ENCODE results near the gene HSD17B12.

HSD17B12 gene

GRCh38 chr11:43825217-43825816 lies 144.8 kb downstream of the HSD17B12 start:
- Histone ChIP-seq H3K79me1 (replicated peaks; ENCODE audit: low read length, poor library complexity, severe bottlenecking) (peaks cover 12% of the 10 kb centered on the region), H3K23ac (ENCODE audit: low read length in 2 of 2) (no peak overlapping the region), H3K4me1 (ENCODE audit: control insufficient read depth, insufficient read depth, low read depth, low read length) (no peaks in the 10 kb centered on the region), H4K8ac (ENCODE audit: low read length) (no peak overlapping the region), H3K4me3 (ENCODE audit: insufficient read depth in 1 of 2, low read depth in 1 of 2, low read length in 2 of 2) (no peak overlapping the region), H3K14ac (ENCODE audit: low read length in 2 of 2) (no peak overlapping the region), H2BK15ac (ENCODE audit: low read depth, poor library complexity, severe bottlenecking) (no peak overlapping the region), H4K91ac (ENCODE audit: low read length) (no peak overlapping the region), H3K36me3 (ENCODE audit: control insufficient read depth in 1 of 2, insufficient read depth in 2 of 2, low read depth in 1 of 2, low read length in 2 of 2) (peaks cover 0 to 5% of the 10 kb centered on the region in 2 experiments), H3K18ac (ENCODE audit: low read depth in 1 of 2, low read length in 2 of 2) (no peak overlapping the region), H2AFZ (ENCODE audit: low read depth, low read length) (no peak overlapping the region), H3K9ac (ENCODE audit: low read length) (no peak overlapping the region), H2BK12ac (ENCODE audit: low read length in 2 of 2) (no peak overlapping the region), H3K4me2 (ENCODE audit: low read length, poor library complexity, severe bottlenecking) (no peak overlapping the region), H3K4ac (ENCODE audit: low read depth in 1 of 2, low read length in 2 of 2) (no peak overlapping the region), H3K9me3 (ENCODE audit: control insufficient read depth, low read length) (no peaks in the 10 kb centered on the region), H2AK5ac (ENCODE audit: low read length, severe bottlenecking) (no peak overlapping the region), H2BK5ac (ENCODE audit: low read depth, low read length, poor library complexity, severe bottlenecking) (no peak overlapping the region), H2BK120ac (ENCODE audit: low read depth, low read length) (no peak overlapping the region), H3K27me3 (ENCODE audit: control insufficient read depth in 1 of 2, insufficient read depth in 1 of 2, low read length in 2 of 2) (no peaks in the 10 kb centered on the region), H3K27ac (ENCODE audit: low read length, poor library complexity, severe bottlenecking) (no peak overlapping the region)
- DNase-seq: peak; percentile 41
- 71% methylated on average over 4 of the region's 5 CpGs for WGBS

GRCh38 chr11:43830928-43831440 lies 150.4 kb downstream of the HSD17B12 start:
- H2BK120ac ChIP-seq (ENCODE audit: low read depth, low read length): no peak overlapping the region
- no peak overlapping the region for H2BK5ac ChIP-seq (ENCODE audit: low read depth, low read length, poor library complexity, severe bottlenecking)
- H3K27ac ChIP-seq (ENCODE audit: low read length, poor library complexity, severe bottlenecking): peak overlapping the region; percentile 50
- no peak overlapping the region for H2BK15ac ChIP-seq (ENCODE audit: low read depth, poor library complexity, severe bottlenecking)
- no peak overlapping the region for H2AK5ac ChIP-seq (ENCODE audit: low read length, severe bottlenecking)
- peak overlapping the region in 1 of 2 experiments; percentile 65 for H3K4me3 ChIP-seq (ENCODE audit: insufficient read depth in 1 of 2, low read depth in 1 of 2, low read length in 2 of 2)
- no peaks in the 10 kb centered on the region for H3K4me1 ChIP-seq (ENCODE audit: control insufficient read depth, insufficient read depth, low read depth, low read length)
- no peaks in the 10 kb centered on the region for H3K9me3 ChIP-seq (ENCODE audit: control insufficient read depth, low read length)
- H3K9ac ChIP-seq (ENCODE audit: low read length): peak overlapping the region; percentile 46
- no peak overlapping the region for H3K18ac ChIP-seq (ENCODE audit: low read depth in 1 of 2, low read length in 2 of 2)
- no peak overlapping the region for H4K8ac ChIP-seq (ENCODE audit: low read length)
- H3K79me1 ChIP-seq (replicated peaks; ENCODE audit: low read length, poor library complexity, severe bottlenecking): peaks cover 10% of the 10 kb centered on the region
- no peaks in the 10 kb centered on the region for H3K27me3 ChIP-seq (ENCODE audit: control insufficient read depth in 1 of 2, insufficient read depth in 1 of 2, low read length in 2 of 2)
- H3K23ac ChIP-seq (ENCODE audit: low read length in 2 of 2): no peak overlapping the region
- no peak overlapping the region for H3K14ac ChIP-seq (ENCODE audit: low read length in 2 of 2)
- H3K4ac ChIP-seq (ENCODE audit: low read depth in 1 of 2, low read length in 2 of 2): no peak overlapping the region
- H2BK12ac ChIP-seq (ENCODE audit: low read length in 2 of 2): no peak overlapping the region
- peaks cover 0 to 13% of the 10 kb centered on the region in 2 experiments for H3K36me3 ChIP-seq (ENCODE audit: control insufficient read depth in 1 of 2, insufficient read depth in 2 of 2, low read depth in 1 of 2, low read length in 2 of 2)
- H4K91ac ChIP-seq (ENCODE audit: low read length): no peak overlapping the region
- H3K4me2 ChIP-seq (ENCODE audit: low read length, poor library complexity, severe bottlenecking): no peak overlapping the region
- peak; percentile 100 for DNase-seq
- no CpG with 5 or more reads among the region's 5 CpGs for WGBS
- H2AFZ ChIP-seq (ENCODE audit: low read depth, low read length): no peak overlapping the region

- no peak overlapping the region for H3K23ac ChIP-seq (ENCODE audit: low read length in 2 of 2)
- no peak overlapping the region for H3K27ac ChIP-seq (ENCODE audit: low read length, poor library complexity, severe bottlenecking)
- no peak overlapping the region for H2BK12ac ChIP-seq (ENCODE audit: low read length in 2 of 2)
- H3K79me1 ChIP-seq (replicated peaks; ENCODE audit: low read length, poor library complexity, severe bottlenecking): peaks cover 10% of the 10 kb centered on the region
- no peak for DNase-seq
- peaks cover 0 to 13% of the 10 kb centered on the region in 2 experiments for H3K36me3 ChIP-seq (ENCODE audit: control insufficient read depth in 1 of 2, insufficient read depth in 2 of 2, low read depth in 1 of 2, low read length in 2 of 2)
- H4K91ac ChIP-seq (ENCODE audit: low read length): no peak overlapping the region
- no peak overlapping the region for H3K4ac ChIP-seq (ENCODE audit: low read depth in 1 of 2, low read length in 2 of 2)
- H2AFZ ChIP-seq (ENCODE audit: low read depth, low read length): no peak overlapping the region
- H3K4me2 ChIP-seq (ENCODE audit: low read length, poor library complexity, severe bottlenecking): no peak overlapping the region
- 99% methylated on average over 4 of the region's 4 CpGs for WGBS
- H3K9ac ChIP-seq (ENCODE audit: low read length): no peak overlapping the region
- H3K9me3 ChIP-seq (ENCODE audit: control insufficient read depth, low read length): no peaks in the 10 kb centered on the region
- no peak overlapping the region for H3K4me3 ChIP-seq (ENCODE audit: insufficient read depth in 1 of 2, low read depth in 1 of 2, low read length in 2 of 2)
- H2AK5ac ChIP-seq (ENCODE audit: low read length, severe bottlenecking): no peak overlapping the region
- no peak overlapping the region for H3K14ac ChIP-seq (ENCODE audit: low read length in 2 of 2)
- H4K8ac ChIP-seq (ENCODE audit: low read length): no peak overlapping the region
- H2BK120ac ChIP-seq (ENCODE audit: low read depth, low read length): no peak overlapping the region
- H2BK15ac ChIP-seq (ENCODE audit: low read depth, poor library complexity, severe bottlenecking): no peak overlapping the region
- no peak overlapping the region for H3K18ac ChIP-seq (ENCODE audit: low read depth in 1 of 2, low read length in 2 of 2)
- H3K4me1 ChIP-seq (ENCODE audit: control insufficient read depth, insufficient read depth, low read depth, low read length): no peaks in the 10 kb centered on the region
- no peaks in the 10 kb centered on the region for H3K27me3 ChIP-seq (ENCODE audit: control insufficient read depth in 1 of 2, insufficient read depth in 1 of 2, low read length in 2 of 2)
- H2BK5ac ChIP-seq (ENCODE audit: low read depth, low read length, poor library complexity, severe bottlenecking): no peak overlapping the region
Measured at GRCh38 chr11:43832536-43832935, 152.0 kb downstream of the HSD17B12 start.

GRCh38 chr11:43833657-43834073 lies 153.1 kb downstream of the HSD17B12 start:
- Histone ChIP-seq H3K14ac (ENCODE audit: low read length in 2 of 2) (no peak overlapping the region), H4K91ac (ENCODE audit: low read length) (no peak overlapping the region), H2AFZ (ENCODE audit: low read depth, low read length) (no peak overlapping the region), H3K27ac (ENCODE audit: low read length, poor library complexity, severe bottlenecking) (no peak overlapping the region), H3K9me3 (ENCODE audit: control insufficient read depth, low read length) (no peaks in the 10 kb centered on the region), H2BK12ac (ENCODE audit: low read length in 2 of 2) (no peak overlapping the region), H3K23ac (ENCODE audit: low read length in 2 of 2) (no peak overlapping the region), H3K36me3 (ENCODE audit: control insufficient read depth in 1 of 2, insufficient read depth in 2 of 2, low read depth in 1 of 2, low read length in 2 of 2) (peaks cover 0 to 18% of the 10 kb centered on the region in 2 experiments), H2AK5ac (ENCODE audit: low read length, severe bottlenecking) (no peak overlapping the region), H3K4ac (ENCODE audit: low read depth in 1 of 2, low read length in 2 of 2) (no peak overlapping the region), H3K4me2 (ENCODE audit: low read length, poor library complexity, severe bottlenecking) (no peak overlapping the region), H3K27me3 (ENCODE audit: control insufficient read depth in 1 of 2, insufficient read depth in 1 of 2, low read length in 2 of 2) (no peaks in the 10 kb centered on the region), H3K9ac (ENCODE audit: low read length) (no peak overlapping the region), H3K18ac (ENCODE audit: low read depth in 1 of 2, low read length in 2 of 2) (no peak overlapping the region), H2BK5ac (ENCODE audit: low read depth, low read length, poor library complexity, severe bottlenecking) (no peak overlapping the region), H2BK15ac (ENCODE audit: low read depth, poor library complexity, severe bottlenecking) (no peak overlapping the region), H2BK120ac (ENCODE audit: low read depth, low read length) (no peak overlapping the region), H3K4me1 (ENCODE audit: control insufficient read depth, insufficient read depth, low read depth, low read length) (no peaks in the 10 kb centered on the region), H3K79me1 (replicated peaks; ENCODE audit: low read length, poor library complexity, severe bottlenecking) (peaks cover 10% of the 10 kb centered on the region), H3K4me3 (ENCODE audit: insufficient read depth in 1 of 2, low read depth in 1 of 2, low read length in 2 of 2) (no peak overlapping the region), H4K8ac (ENCODE audit: low read length) (no peak overlapping the region)
- DNase-seq: peak; percentile 92
- WGBS: no CpG with 5 or more reads among the region's 1 CpG

Data from mesenchymal stem cell (in vitro differentiated cells and primary cell).